Suprapubic skin (tissue), 4 donors: ENCODE data around the gene NCDN.

Source experiments
- POLR2A ChIP-seq, 2 donors: fragments of 450-650 bp; IDR thresholded peaks; one replicate each; pipeline ENCODE4 v1.6.1; 2017; ENCODE audit warnings: antibody characterized with exemption in 2 of 2, mild to moderate bottlenecking in 2 of 2, moderate library complexity in 2 of 2
- POLR2AphosphoS5 ChIP-seq, 3 donors: sonication (generic); formaldehyde crosslinking; IDR thresholded peaks; one replicate each; pipeline ENCODE4 v1.6.1; 2017; ENCODE audit warnings: antibody characterized with exemption in 3 of 3
- TF ChIP-seq, protein P1 (sequence below), 2 donors: fragments of 200-600 bp in 1 of 2; fragments of 450-650 bp in 1 of 2; sonication (generic) in 1 of 2; IDR thresholded peaks; one replicate each; pipeline ENCODE4 v1.5.1; 2016 to 2019; ENCODE audit warnings: antibody characterized with exemption in 2 of 2, mild to moderate bottlenecking in 1 of 2, moderate library complexity in 1 of 2

GRCh38 chr1:35536556-35537162, 20.9 kb upstream of the NCDN start:
- TF ChIP-seq POLR2AphosphoS5 (IDR thresholded peaks at IDR 0.05) (no peak), POLR2A (IDR thresholded peaks at IDR 0.05) (no peak)
- TF ChIP-seq, protein P1, sequence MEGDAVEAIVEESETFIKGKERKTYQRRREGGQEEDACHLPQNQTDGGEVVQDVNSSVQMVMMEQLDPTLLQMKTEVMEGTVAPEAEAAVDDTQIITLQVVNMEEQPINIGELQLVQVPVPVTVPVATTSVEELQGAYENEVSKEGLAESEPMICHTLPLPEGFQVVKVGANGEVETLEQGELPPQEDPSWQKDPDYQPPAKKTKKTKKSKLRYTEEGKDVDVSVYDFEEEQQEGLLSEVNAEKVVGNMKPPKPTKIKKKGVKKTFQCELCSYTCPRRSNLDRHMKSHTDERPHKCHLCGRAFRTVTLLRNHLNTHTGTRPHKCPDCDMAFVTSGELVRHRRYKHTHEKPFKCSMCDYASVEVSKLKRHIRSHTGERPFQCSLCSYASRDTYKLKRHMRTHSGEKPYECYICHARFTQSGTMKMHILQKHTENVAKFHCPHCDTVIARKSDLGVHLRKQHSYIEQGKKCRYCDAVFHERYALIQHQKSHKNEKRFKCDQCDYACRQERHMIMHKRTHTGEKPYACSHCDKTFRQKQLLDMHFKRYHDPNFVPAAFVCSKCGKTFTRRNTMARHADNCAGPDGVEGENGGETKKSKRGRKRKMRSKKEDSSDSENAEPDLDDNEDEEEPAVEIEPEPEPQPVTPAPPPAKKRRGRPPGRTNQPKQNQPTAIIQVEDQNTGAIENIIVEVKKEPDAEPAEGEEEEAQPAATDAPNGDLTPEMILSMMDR (IDR thresholded peaks at IDR 0.05) = no peak
